BLaER1 treated with 17β-estradiol and CSF1 and Interleukin-3, amounts not matched to agents 10 nM and 100 nM (cell line): Measurements from ENCODE around the gene BRINP1.

Experiments
- H3K27ac ChIP-seq, 11 experiments: shearing (Covaris generic); formaldehyde crosslinking; 2 replicates each; pipeline ENCODE4 v1.8.1; 2022
- H3K27me3 ChIP-seq, 11 experiments: shearing (Covaris generic); formaldehyde crosslinking; 2 replicates each; pipeline ENCODE4 v1.8.1; 2022
- H3K36me3 ChIP-seq, 11 experiments: shearing (Covaris generic); formaldehyde crosslinking; 2 replicates each; pipeline ENCODE4 v1.8.1; 2022
- H3K4me1 ChIP-seq, 10 experiments: shearing (Covaris generic); formaldehyde crosslinking; 2 replicates each; pipeline ENCODE4 v1.8.1; 2022
- H3K4me2 ChIP-seq, 11 experiments: shearing (Covaris generic); formaldehyde crosslinking; 2 replicates each; pipeline ENCODE4 v1.8.1; 2022
- H3K4me3 ChIP-seq, 10 experiments: shearing (Covaris generic); formaldehyde crosslinking; 2 replicates each; pipeline ENCODE4 v1.8.1; 2022
- H3K9ac ChIP-seq, 11 experiments: shearing (Covaris generic); formaldehyde crosslinking; 2 replicates each; pipeline ENCODE4 v1.8.1; 2022
- H3K9me3 ChIP-seq, 11 experiments: shearing (Covaris generic); formaldehyde crosslinking; replicated peaks in 1 of 11; 2 replicates each; pipeline ENCODE4 v1.8.1; 2022
- H4K20me1 ChIP-seq, 11 experiments: shearing (Covaris generic); formaldehyde crosslinking; 2 replicates each; pipeline ENCODE4 v1.8.1; 2022
- Cebpa-rat ChIP-seq, 11 experiments: shearing (Covaris generic); IDR thresholded peaks; 2 replicates each; pipeline ENCODE4 v1.8.1; 2022

BRINP1 gene

DNA sequence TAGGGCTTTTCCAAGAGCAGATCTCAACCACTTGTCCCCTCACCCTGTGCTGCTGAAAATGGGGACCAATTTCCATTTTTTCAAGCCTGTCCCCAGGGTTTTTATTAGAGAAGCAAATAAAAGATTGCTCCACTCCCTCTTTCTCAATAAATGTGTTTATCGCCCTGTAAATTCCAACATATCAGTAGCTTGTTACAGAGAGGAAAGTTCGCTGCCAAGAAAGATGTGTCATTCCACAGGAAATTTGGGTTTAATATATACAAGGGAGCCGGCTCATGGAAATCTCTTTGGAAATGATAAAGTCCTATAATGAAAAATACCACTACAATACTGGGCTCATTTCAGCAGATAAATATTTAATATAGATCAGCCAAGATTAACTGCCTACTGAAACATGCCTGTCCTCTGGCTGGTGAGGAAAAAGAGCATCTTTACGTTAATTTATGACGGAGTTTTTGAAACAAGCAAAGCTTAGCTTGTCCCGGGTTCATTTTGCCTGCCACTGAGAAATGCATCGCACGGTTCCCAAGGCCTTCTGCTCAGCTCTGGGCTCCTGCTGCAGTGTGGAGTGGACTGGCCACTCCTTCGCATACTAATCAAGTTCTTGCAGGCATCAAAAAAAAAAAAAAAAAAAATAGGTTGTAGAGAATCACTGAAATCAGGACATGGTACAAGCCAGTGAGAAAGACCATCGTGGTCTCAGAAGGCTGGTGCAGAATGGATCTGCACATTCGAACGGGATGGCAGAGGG is 84.5 kb downstream of the BRINP1 start:
- H3K9ac ChIP-seq, result no peak overlapping the region
- no peaks in the 10 kb centered on the region for H4K20me1 ChIP-seq
- peaks cover 8 to 49% (median 40%) of the 10 kb centered on the region in 10 experiments; a peak in 18 of 20 replicates for H3K4me1 ChIP-seq
- no peaks in the 10 kb centered on the region for H3K36me3 ChIP-seq
- H3K9me3 ChIP-seq, result no peaks in the 10 kb centered on the region
- no peak overlapping the region for H3K27ac ChIP-seq
- no peak for TF ChIP-seq Cebpa-rat (IDR thresholded peaks at IDR 0.05)
- H3K4me2 ChIP-seq, result 0 out of 22 replicates have a peak overlapping the region, but pooled peaks of 1 of the 11 experiments have one; percentile 10
- no peak overlapping the region for H3K4me3 ChIP-seq
- H3K27me3 ChIP-seq, result peaks cover 0 to 16% (median 0%) of the 10 kb centered on the region in 11 experiments; a peak in 3 of 22 replicates

- no peak for TF ChIP-seq Cebpa-rat (IDR thresholded peaks at IDR 0.05)
These were observed 85.1 kb downstream of the BRINP1 start for GRCh38 chr9:119284118-119284517.

GRCh38 chr9:119283078-119283794 is 86.0 kb downstream of the BRINP1 start:
- H3K27me3 ChIP-seq, result peaks cover 0 to 16% (median 0%) of the 10 kb centered on the region in 11 experiments; a peak in 3 of 22 replicates
- H3K9me3 ChIP-seq, result no peaks in the 10 kb centered on the region
- no peaks in the 10 kb centered on the region for H3K36me3 ChIP-seq
- H3K4me2 ChIP-seq, result peak overlapping the region; percentile 33 to 74 (median 60)
- H3K4me3 ChIP-seq, result no peak overlapping the region
- no peak for TF ChIP-seq Cebpa-rat (IDR thresholded peaks at IDR 0.05)
- no peak overlapping the region for H3K9ac ChIP-seq
- H3K27ac ChIP-seq, result no peak overlapping the region
- peaks cover 8 to 56% (median 41%) of the 10 kb centered on the region in 10 experiments; a peak in 18 of 20 replicates for H3K4me1 ChIP-seq
- H4K20me1 ChIP-seq, result no peaks in the 10 kb centered on the region

More at GRCh38 chr9:119284118-119284517, 85.1 kb downstream of the BRINP1 start:
- Histone ChIP-seq H3K4me1 (peaks cover 8 to 55% (median 41%) of the 10 kb centered on the region in 10 experiments; a peak in 18 of 20 replicates), H3K27me3 (peaks cover 0 to 16% (median 0%) of the 10 kb centered on the region in 11 experiments; a peak in 3 of 22 replicates), H3K36me3 (no peaks in the 10 kb centered on the region), H3K4me2 (peak overlapping the region in 4 of 11 experiments; percentile 60 to 68 (median 64); a peak in 8 of 22 replicates), H3K4me3 (no peak overlapping the region), H3K9me3 (no peaks in the 10 kb centered on the region), H3K27ac (no peak overlapping the region), H4K20me1 (no peaks in the 10 kb centered on the region), H3K9ac (no peak overlapping the region)

GRCh38 chr9:119282476-119283077 is 86.7 kb downstream of the BRINP1 start:
- H3K4me2 ChIP-seq, result peak overlapping the region; percentile 33 to 74 (median 60); a peak in 20 of 22 replicates
- peaks cover 8 to 56% (median 41%) of the 10 kb centered on the region in 10 experiments; a peak in 18 of 20 replicates for H3K4me1 ChIP-seq
- H4K20me1 ChIP-seq, result no peaks in the 10 kb centered on the region
- H3K27ac ChIP-seq, result no peak overlapping the region
- no peaks in the 10 kb centered on the region for H3K36me3 ChIP-seq
- no peak overlapping the region for H3K4me3 ChIP-seq
- no peak for TF ChIP-seq Cebpa-rat (IDR thresholded peaks at IDR 0.05)
- no peaks in the 10 kb centered on the region for H3K9me3 ChIP-seq
- no peak overlapping the region for H3K9ac ChIP-seq
- H3K27me3 ChIP-seq, result peaks cover 0 to 16% (median 0%) of the 10 kb centered on the region in 11 experiments; a peak in 3 of 22 replicates

GRCh38 chr9:119280740-119281485 is 88.3 kb downstream of the BRINP1 start:
- peaks cover 8 to 56% (median 41%) of the 10 kb centered on the region in 10 experiments; a peak in 18 of 20 replicates for H3K4me1 ChIP-seq
- no peaks in the 10 kb centered on the region for H3K36me3 ChIP-seq
- H3K27me3 ChIP-seq, result peaks cover 0 to 16% (median 0%) of the 10 kb centered on the region in 11 experiments; a peak in 3 of 22 replicates
- no peak overlapping the region for H3K4me3 ChIP-seq
- peak overlapping the region in 2 of 11 experiments; percentile 56 to 57; a peak in 2 of 22 replicates for H3K27ac ChIP-seq
- no peaks in the 10 kb centered on the region for H3K9me3 ChIP-seq
- H3K9ac ChIP-seq, result no peak overlapping the region
- H4K20me1 ChIP-seq, result no peaks in the 10 kb centered on the region
- TF ChIP-seq Cebpa-rat (IDR thresholded peaks at IDR 0.05), result peak in 3 of 11 experiments; percentile 12 to 65 (median 29); a peak in 1 of 22 replicates
- H3K4me2 ChIP-seq, result peak overlapping the region in 10 of 11 experiments; percentile 7 to 80 (median 69); a peak in 18 of 22 replicates

GRCh38 chr9:119278171-119278570 is 91.1 kb downstream of the BRINP1 start:
- no peak overlapping the region for H3K4me3 ChIP-seq
- peaks cover 0 to 11% (median 0%) of the 10 kb centered on the region in 11 experiments; a peak in 2 of 22 replicates for H3K27me3 ChIP-seq
- H3K27ac ChIP-seq, result peak overlapping the region in 1 of 11 experiments; percentile 15; a peak in 1 of 22 replicates
- no peaks in the 10 kb centered on the region for H3K36me3 ChIP-seq
- H4K20me1 ChIP-seq, result no peaks in the 10 kb centered on the region
- peak overlapping the region in 1 of 11 experiments; percentile 12; a peak in 1 of 22 replicates for H3K4me2 ChIP-seq
- no peak for TF ChIP-seq Cebpa-rat (IDR thresholded peaks at IDR 0.05)
- no peak overlapping the region for H3K9ac ChIP-seq
- no peaks in the 10 kb centered on the region for H3K9me3 ChIP-seq
- peaks cover 8 to 44% (median 32%) of the 10 kb centered on the region in 10 experiments; a peak in 18 of 20 replicates for H3K4me1 ChIP-seq

GRCh38 chr9:119273984-119274665 is 95.1 kb downstream of the BRINP1 start:
- no peaks in the 10 kb centered on the region for H3K27me3 ChIP-seq
- H3K27ac ChIP-seq, result no peak overlapping the region
- no peak overlapping the region for H3K4me2 ChIP-seq
- H3K9ac ChIP-seq, result no peak overlapping the region
- TF ChIP-seq Cebpa-rat (IDR thresholded peaks at IDR 0.05), result no peak
- no peaks in the 10 kb centered on the region for H3K36me3 ChIP-seq
- no peaks in the 10 kb centered on the region for H4K20me1 ChIP-seq
- peaks cover 0 to 4% (median 0%) of the 10 kb centered on the region in 10 experiments; a peak in 5 of 20 replicates for H3K4me1 ChIP-seq
- H3K4me3 ChIP-seq, result no peak overlapping the region
- no peaks in the 10 kb centered on the region for H3K9me3 ChIP-seq
